Smooth muscle cell (in vitro differentiated cells): Measurements from ENCODE around the gene ALOX5AP. TPM values are rescaled to one million over a fixed set of nuclear protein-coding genes. Genes with fewer than 3 reads are reported as not detected.

Experiments
- DNase-seq: peaks from one replicate; lab custom pipeline; 2025; ENCODE audit not compliant: unreplicated experiment; lab: John Stamatoyannopoulos, UW
- H2AFZ ChIP-seq: fragments of 200-600 bp; sonication (generic); 2 replicates; pipeline ENCODE4 v1.6.0; 2016; ENCODE audit warnings: antibody characterized with exemption, low read depth, mild to moderate bottlenecking
- H3F3A ChIP-seq: fragments of 200-600 bp; sonication (generic); 2 replicates; pipeline ENCODE4 v1.6.0; 2017; ENCODE audit warnings: antibody characterized with exemption, low read depth
- H3K27ac ChIP-seq: fragments of 200-600 bp; sonication (generic); 2 replicates; pipeline ENCODE4 v1.5.1; 2016; ENCODE audit warnings: low read depth, mild to moderate bottlenecking
- H3K27me3 ChIP-seq: fragments of 200-600 bp; sonication (generic); 2 replicates; pipeline ENCODE4 v1.6.1; 2016; ENCODE audit warnings: low read depth, mild to moderate bottlenecking
- H3K36me3 ChIP-seq: fragments of 200-600 bp; sonication (generic); 2 replicates; pipeline ENCODE4 v1.5.1; 2016; ENCODE audit warnings: low read depth
- H3K4me1 ChIP-seq: fragments of 200-600 bp; sonication (generic); 2 replicates; pipeline ENCODE4 v1.5.1; 2016; ENCODE audit warnings: low read depth
- H3K4me2 ChIP-seq: fragments of 200-600 bp; sonication (generic); 2 replicates; pipeline ENCODE4 v1.6.0; 2016; ENCODE audit warnings: mild to moderate bottlenecking
- H3K4me3 ChIP-seq: fragments of 200-600 bp; sonication (generic); 2 replicates; pipeline ENCODE4 v1.5.1; 2016; ENCODE audit warnings: mild to moderate bottlenecking
- H3K79me2 ChIP-seq: fragments of 200-600 bp; sonication (generic); 2 replicates; pipeline ENCODE4 v1.6.0; 2016; ENCODE audit warnings: low read depth, mild to moderate bottlenecking
- H3K9ac ChIP-seq: fragments of 200-600 bp; sonication (generic); 2 replicates; pipeline ENCODE4 v1.6.0; 2016; ENCODE audit warnings: low read depth
- H3K9me3 ChIP-seq: fragments of 200-600 bp; sonication (generic); replicated peaks from 2 replicates; pipeline ENCODE4 v1.5.1; 2016; ENCODE audit warnings: low read depth
- H4K20me1 ChIP-seq: fragments of 200-600 bp; sonication (generic); 2 replicates; pipeline ENCODE4 v1.6.0; 2016; ENCODE audit warnings: low read depth
- WGBS: methylation state at CpG from one replicate; pipeline ENCODE4 v1.1.7; 2016; ENCODE audit warnings: low lambda C conversion rate; 5-methylcytosine and 5-hydroxymethylcytosine counted together
- polyA plus RNA-seq: library from polyadenylated mRNA; unstranded; fragments of >200 nt; fragmentation: Nextera tagmentation; extraction: Ambion mirVana; gene quantifications from 2 replicates; pipeline ENCODE4 v1.2.1, GENCODE V29; 2016
- total RNA-seq: library from RNA; depleted of rRNA; stranded (reverse); fragments of >200 nt; gene quantifications from 2 replicates; pipeline ENCODE4 v1.2.3, GENCODE V29; 2014
- TF ChIP-seq, protein P1 (sequence below): fragments of 200-600 bp; sonication (generic); IDR thresholded peaks from 2 replicates; pipeline ENCODE4 v1.5.1; 2017; ENCODE audit warnings: borderline replicate concordance, mild to moderate bottlenecking, antibody characterized with exemption; ENCODE audit not compliant: insufficient read depth, poor library complexity, severe bottlenecking

Gene ALOX5AP
- total and polyA plus RNA-seq, 2 experiments from 2014 or later, result 0.22 TPM; not detected in 1

DNA sequence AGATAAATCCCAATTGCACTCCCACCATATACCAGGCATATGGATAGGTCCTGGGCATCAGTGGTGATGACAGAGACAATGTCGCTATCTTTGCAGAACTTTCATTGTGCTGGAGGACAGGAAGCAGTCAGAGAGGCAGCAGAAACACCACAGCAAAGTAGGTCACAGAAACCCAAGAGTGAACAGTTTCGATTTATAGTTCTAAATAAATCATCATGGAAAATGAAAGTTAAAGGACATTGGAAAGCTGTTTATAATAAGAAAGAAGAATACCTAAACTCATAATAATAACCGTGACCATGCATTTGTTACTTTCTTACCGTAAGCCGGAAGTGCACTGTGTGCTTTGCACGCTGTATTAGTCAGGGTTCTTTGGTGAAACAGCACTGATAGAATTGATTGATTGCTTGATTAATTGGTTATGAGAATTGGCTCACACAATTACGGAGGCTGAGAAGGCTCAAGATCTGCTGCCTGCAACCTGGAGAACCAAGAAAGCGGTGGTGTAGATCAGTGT, 38.9 kb downstream of the ALOX5AP start:
- no peaks in the 10 kb centered on the region for H3K36me3 ChIP-seq
- no peak overlapping the region for H2AFZ ChIP-seq
- TF ChIP-seq, protein P1, sequence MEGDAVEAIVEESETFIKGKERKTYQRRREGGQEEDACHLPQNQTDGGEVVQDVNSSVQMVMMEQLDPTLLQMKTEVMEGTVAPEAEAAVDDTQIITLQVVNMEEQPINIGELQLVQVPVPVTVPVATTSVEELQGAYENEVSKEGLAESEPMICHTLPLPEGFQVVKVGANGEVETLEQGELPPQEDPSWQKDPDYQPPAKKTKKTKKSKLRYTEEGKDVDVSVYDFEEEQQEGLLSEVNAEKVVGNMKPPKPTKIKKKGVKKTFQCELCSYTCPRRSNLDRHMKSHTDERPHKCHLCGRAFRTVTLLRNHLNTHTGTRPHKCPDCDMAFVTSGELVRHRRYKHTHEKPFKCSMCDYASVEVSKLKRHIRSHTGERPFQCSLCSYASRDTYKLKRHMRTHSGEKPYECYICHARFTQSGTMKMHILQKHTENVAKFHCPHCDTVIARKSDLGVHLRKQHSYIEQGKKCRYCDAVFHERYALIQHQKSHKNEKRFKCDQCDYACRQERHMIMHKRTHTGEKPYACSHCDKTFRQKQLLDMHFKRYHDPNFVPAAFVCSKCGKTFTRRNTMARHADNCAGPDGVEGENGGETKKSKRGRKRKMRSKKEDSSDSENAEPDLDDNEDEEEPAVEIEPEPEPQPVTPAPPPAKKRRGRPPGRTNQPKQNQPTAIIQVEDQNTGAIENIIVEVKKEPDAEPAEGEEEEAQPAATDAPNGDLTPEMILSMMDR, result no peak
- no peak overlapping the region for H3K4me2 ChIP-seq
- H3K27ac ChIP-seq, result no peak overlapping the region
- H3K9ac ChIP-seq, result no peak overlapping the region
- no peaks in the 10 kb centered on the region for H4K20me1 ChIP-seq
- H3K4me1 ChIP-seq, result peaks cover 4% of the 10 kb centered on the region
- no peaks in the 10 kb centered on the region for H3K79me2 ChIP-seq
- 96% methylated on average over 8 of the region's 8 CpGs for WGBS
- no peaks in the 10 kb centered on the region for H3K27me3 ChIP-seq
- no peak for DNase-seq
- no peak overlapping the region for H3K4me3 ChIP-seq
- H3F3A ChIP-seq, result no peaks in the 10 kb centered on the region
- H3K9me3 ChIP-seq, result no peaks in the 10 kb centered on the region

DNA sequence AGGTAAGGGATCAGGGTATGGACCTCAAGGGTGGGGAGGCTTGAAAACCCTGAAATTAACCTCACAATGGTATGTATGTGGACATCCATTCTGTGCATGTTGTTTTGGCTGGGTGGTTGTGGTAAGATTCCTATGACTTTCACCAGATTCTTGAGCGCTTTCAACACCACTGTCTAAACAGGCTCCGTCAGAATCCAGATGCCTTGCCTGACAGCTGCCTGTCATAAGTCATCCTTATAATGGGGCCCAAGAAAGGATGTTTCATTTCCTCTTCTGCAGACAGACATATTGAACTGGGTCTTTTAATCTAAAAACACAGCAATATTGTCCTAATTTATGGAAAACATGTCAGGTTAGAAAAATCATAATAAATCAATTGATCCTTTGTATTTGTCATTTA, 41.3 kb downstream of the ALOX5AP start:
- TF ChIP-seq, protein P1, result no peak
- no peaks in the 10 kb centered on the region for H3F3A ChIP-seq
- DNase-seq, result no peak
- H3K27ac ChIP-seq, result no peak overlapping the region
- H3K27me3 ChIP-seq, result no peaks in the 10 kb centered on the region
- no peak overlapping the region for H2AFZ ChIP-seq
- H3K4me1 ChIP-seq, result peaks cover 4% of the 10 kb centered on the region
- no peaks in the 10 kb centered on the region for H3K9me3 ChIP-seq
- H3K79me2 ChIP-seq, result no peaks in the 10 kb centered on the region
- H3K9ac ChIP-seq, result no peak overlapping the region
- H3K36me3 ChIP-seq, result no peaks in the 10 kb centered on the region
- no peak overlapping the region for H3K4me3 ChIP-seq
- 81% methylated on average over 2 of the region's 2 CpGs for WGBS
- H3K4me2 ChIP-seq, result no peak overlapping the region
- no peaks in the 10 kb centered on the region for H4K20me1 ChIP-seq

DNA sequence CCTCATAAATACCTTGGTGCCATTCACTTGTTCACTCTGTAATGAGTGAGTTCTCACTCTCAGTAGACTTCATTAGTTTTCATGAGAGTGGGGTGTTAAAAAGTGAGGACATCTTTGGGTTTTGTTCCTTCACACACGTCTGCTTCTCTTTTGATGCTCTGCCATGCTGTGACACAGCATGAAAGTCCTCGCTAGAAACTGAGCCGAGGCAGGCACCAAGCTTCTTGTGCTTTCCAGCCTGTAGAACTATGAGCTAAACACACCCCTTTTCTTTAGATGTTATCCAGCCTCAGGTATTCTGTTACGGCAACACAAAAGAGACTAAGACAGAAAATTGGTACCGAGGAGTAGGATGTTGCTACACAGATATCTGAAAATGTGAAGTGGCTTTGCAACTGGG, 43.7 kb downstream of the ALOX5AP start:
- TF ChIP-seq, protein P1, result no peak
- H3K79me2 ChIP-seq, result no peaks in the 10 kb centered on the region

DNA sequence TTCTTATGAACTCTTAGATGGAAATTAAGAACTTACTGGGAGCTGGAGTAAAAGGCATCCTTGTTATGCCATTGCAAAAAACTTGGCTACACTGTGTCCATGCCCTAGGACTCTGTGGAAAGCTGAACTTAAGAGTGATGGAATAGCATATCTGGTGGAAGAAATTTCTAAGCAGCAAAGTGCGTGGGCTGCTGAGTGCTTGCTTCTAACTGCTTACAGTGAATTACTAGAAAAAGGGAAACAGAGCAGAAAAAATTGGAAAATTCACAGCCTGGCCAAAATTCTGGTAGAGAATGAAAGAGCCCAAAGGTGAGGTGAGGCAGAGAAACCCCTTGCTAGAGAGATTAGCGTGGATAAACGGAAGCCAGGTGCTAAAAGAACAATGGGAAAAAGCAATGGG, 44.3 kb downstream of the ALOX5AP start:
- Histone ChIP-seq H3K4me2 (no peak overlapping the region), H3K27ac (no peak overlapping the region), H3K27me3 (no peaks in the 10 kb centered on the region), H3K36me3 (no peaks in the 10 kb centered on the region), H3K4me3 (no peak overlapping the region), H3K9me3 (no peaks in the 10 kb centered on the region), H2AFZ (no peak overlapping the region), H3K79me2 (no peaks in the 10 kb centered on the region), H3K4me1 (peaks cover 4% of the 10 kb centered on the region), H4K20me1 (no peaks in the 10 kb centered on the region), H3K9ac (no peak overlapping the region), H3F3A (no peaks in the 10 kb centered on the region)
- WGBS, result 74% methylated on average over 3 of the region's 3 CpGs
- no peak for DNase-seq
- TF ChIP-seq, protein P1, result no peak

More for the DNA sequence above, 43.7 kb downstream of the ALOX5AP start:
- Histone ChIP-seq H3K27me3 (no peaks in the 10 kb centered on the region), H4K20me1 (no peaks in the 10 kb centered on the region), H3K9me3 (no peaks in the 10 kb centered on the region), H3K4me2 (no peak overlapping the region), H3F3A (no peaks in the 10 kb centered on the region), H2AFZ (no peak overlapping the region), H3K27ac (no peak overlapping the region), H3K4me1 (peaks cover 4% of the 10 kb centered on the region), H3K4me3 (no peak overlapping the region), H3K36me3 (no peaks in the 10 kb centered on the region), H3K9ac (no peak overlapping the region)
- no peak for DNase-seq
- 75% methylated on average over 5 of the region's 5 CpGs for WGBS
